Left ventricle myocardium superior (tissue), 1 donor: ENCODE measurements around the gene XCR1. TPM values are rescaled to one million over a fixed set of nuclear protein-coding genes. Genes with fewer than 3 reads are reported as not detected.

ENCODE experiments used
- ATAC-seq: fragments of 200-7000 bp; cut with Tn5 transposase; one replicate; pipeline ENCODE4 v1.9.1; 2020; ENCODE audit warnings: mild to moderate bottlenecking, moderate library complexity
- DNase-seq: peaks from one replicate; pipeline ENCODE4 v3.0.0-alpha.2; 2020
- intact Hi-C: fragments of 100-400 bp; cut with micrococcal nuclease; formaldehyde crosslinking; loops from one replicate; pipeline ENCODE4 v1.11.0; 2022
- total RNA-seq: library from RNA; stranded (reverse); fragmentation: NEBNext Ultra II Directional; extraction: Animal tissue kit (Norgen Biotek cat#: 25700); gene quantifications from one replicate; pipeline ENCODE4 v1.2.1, GENCODE V29; 2021
- donor health status: DM: no; HTN: yes; CAD: no; lungs with severe emphysema.

XCR1 gene
- total RNA-seq, 1 donor from 2014 or later, result not detected

DNA sequence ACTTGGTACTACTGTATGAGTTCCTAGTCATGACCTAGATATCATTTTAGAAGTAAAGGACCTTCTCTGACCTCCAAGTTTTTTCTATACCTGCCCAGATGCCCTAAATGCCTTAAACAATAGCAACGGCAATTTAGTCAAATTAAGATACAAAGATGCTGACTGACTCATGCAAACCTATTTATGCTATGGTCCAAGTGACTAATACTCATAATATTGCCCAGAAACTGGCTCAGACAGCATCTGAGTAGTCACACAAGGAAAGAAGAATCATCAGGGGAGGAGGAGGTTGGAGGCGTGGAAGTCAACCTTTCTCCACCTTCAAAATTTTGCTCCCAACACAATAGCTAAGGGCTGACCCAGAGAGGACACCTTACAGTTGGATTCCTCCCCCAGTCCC lies 38.5 kb downstream of the XCR1 start:
- DNase-seq (no peak), ATAC-seq (no peak)
- intact Hi-C loops, result no loop called here

DNA sequence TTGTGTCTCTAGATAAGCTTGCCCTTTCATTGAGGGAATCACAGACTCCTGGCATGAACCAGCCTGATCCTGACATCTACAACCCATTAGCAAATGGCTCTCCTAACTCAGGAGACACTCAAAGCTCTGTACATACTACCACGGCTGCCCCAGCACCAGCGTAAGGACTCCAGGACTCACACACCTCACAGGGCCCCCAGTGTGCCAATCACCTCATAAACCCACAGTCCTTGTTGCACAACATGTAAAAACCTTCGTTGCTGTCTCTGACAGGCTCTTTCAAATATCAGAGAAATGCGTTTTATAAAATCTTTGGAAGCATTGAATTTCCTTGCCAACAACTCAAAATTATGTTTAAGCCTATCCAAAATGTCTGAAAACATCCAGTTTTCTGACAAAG lies 38.9 kb downstream of the XCR1 start:
- ATAC-seq (no peak), DNase-seq (no peak)
- intact Hi-C loops, result no loop called here

DNA sequence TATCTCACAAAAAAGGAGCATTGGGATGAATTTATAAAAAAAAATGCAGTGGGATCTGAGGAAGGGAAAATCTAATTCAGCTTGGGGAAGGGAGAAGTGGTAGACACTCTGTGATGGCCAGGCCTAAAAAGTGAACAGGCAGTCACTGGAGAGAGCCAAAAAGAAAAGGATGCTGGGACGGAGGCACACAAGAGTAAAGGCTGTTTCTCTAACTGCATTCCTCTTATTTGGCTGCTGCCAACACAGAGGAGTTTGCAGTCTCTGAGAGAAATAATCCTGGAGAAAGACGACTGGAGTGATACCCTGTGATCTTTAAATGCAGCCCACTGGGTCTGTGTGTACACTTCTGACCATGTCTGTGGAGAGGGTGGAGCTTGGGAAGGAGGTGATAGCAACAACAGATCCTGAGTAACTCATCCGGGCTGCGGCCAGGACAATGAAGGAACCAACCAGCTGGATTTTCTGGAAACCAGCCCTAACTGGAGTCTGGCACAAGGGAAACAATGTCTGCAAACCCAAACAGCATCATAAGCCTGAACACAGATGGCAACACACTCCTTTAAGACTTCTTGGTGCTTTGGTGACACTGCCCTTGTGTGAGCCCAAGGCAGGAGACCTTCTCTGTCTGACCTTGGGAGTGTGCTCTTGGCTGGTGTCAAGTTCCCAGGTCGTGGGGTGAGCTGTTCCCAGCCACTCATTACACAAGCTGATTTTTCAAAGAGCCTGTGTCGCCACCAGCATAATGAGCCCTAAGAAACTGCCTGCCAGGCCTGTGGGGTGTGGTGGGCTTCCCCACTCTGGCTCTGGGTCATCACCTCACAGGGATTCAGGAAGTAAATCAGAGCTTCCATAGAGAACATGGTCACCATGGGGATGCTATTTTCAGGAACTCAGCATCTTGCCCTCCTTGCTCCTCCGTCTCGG lies 39.7 kb downstream of the XCR1 start:
- DNase-seq (peak; percentile 64), ATAC-seq (peak; percentile 18)
- intact Hi-C loops, result no loop called here

DNA sequence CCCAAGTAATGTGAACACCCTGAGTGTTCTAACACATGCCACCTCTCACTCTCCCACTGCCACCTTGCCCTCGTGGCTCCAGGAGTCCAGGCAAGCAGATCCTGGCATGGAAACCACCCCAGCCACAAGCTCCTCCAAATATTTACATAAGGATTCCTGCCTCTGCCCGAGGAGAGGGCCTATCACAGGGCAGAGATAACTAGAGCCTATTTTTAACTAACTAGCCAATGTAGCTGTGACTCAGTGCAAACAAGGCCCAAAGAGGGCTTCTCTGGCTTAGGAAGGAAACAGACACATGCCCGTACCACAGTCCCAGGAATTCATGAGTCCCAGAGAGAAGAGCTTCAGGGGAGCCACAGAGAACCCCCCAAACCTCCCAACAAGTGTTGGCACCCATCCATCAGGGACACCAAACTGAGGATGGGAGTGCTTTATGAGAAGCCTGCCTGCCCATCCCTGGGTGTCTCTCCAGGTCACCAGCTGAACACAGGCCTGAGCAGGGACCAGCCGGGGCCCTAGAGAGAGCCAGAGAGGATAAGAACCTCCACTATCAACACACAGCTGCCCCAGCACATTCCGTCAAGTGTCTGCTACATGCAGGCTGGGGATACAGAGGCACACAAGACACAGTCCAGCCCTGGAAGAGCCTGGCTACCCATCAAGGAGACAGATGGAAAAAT lies 40.8 kb downstream of the XCR1 start:
- peak; percentile 65 for DNase-seq
- ATAC-seq, result peak; percentile 78
- intact Hi-C loops, result no loop called here

DNA sequence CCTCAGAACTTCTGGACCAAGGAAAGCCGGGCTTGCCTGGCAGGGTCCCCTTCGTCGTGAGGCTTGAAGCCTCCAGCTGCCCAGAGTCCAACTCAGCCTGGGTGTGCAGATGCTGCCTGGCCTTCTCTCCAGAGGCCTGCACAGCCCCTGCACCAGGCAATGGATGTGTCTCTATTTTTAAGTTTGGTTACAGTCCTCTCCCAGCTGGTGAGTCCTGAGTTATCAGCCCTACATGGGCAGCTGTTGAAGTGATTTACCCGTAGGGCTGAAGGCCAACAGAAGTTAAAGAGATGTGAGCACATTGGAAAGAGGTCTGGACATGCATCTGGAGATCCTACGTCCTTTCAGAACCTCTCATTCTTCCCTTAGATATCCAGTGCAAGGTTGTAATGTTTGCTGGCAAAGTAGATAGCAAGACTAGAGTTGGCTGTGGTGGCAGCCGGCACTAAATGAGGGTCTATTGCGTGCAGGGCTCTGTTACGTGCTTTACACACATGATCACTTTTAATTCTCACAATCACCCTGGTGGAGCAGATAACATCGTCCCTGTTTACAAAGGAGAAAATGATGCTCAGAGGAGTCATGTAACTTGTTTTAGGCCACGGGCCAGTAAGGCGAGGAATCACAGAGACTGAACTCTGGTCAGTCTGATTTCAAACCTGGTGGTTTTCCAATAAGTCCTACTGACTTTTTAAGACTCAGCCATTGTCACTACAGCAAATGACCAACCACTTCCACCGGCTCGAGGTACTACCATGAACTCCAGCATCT lies 41.6 kb downstream of the XCR1 start:
- DNase-seq, result peak; percentile 52
- intact Hi-C loops, result no loop called here
- peak; percentile 67 for ATAC-seq

DNA sequence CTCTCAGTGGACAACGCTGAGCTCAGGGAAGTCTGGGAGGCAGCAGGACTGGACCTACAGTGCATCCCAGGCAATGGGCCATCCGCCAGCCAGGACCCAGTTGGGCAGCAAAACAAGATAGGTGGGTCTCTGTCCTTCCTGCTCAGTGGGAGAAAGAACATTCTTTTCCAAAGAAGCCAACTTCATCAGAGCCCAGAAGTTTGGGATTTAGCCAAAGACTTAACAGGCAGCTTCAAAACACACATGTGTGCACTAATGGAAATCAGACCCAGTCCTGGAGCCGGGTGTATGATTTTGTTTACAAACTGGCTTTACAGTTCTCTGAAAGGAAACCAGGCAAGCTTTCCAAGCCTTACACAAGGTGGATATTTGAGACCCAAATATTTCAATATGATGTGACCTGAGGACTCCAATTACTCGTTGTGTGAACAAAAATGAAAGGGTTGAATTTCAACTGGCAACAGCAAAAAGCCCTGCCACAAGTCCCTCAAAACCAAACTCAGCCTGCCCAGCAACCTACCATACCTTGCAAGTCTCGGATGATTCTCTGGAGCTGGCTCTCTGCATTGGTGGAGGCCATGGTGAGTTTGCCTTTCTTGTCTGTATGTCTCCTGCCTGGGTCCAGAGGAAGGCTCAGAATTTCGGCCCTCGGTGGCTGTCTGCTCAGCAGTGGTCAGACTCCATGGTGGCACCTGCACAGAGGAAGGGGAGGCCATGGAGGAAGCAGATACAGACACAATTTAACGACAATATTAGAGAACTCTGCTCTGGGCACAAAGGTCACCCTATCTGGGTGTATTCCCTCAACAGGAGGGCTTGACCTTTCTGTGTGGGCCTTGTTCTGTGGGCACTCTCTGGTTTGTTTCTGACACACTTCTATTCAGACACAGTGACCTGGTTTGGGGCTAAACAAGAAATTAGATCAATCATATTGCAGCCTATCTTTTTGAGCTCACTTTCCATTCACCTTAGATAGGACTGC lies 42.7 kb downstream of the XCR1 start:
- peak; percentile 6 for ATAC-seq
- peak; percentile 67 for DNase-seq
- intact Hi-C loops, result no loop called here

DNA sequence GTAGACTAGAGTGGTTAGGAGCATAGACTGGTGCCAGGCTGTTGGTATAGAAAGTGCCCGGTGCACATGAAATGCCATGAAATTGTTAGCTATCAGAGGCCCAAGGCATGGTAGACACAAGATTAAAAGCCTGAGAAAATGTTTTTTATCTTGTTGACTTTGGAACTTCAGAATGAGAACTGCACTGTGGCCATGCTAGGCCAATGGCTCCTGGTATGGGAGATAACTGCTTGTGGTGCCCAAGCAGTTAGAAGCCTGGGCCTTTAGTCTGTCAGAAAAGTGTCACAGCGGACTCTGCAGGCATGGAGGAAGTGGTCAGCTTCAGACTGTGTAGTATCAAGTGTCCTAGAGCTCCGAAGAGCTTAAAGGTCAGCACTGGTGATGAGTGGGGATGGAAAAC lies 43.5 kb downstream of the XCR1 start:
- DNase-seq (no peak), ATAC-seq (no peak)
- intact Hi-C loops, result no loop called here

DNA sequence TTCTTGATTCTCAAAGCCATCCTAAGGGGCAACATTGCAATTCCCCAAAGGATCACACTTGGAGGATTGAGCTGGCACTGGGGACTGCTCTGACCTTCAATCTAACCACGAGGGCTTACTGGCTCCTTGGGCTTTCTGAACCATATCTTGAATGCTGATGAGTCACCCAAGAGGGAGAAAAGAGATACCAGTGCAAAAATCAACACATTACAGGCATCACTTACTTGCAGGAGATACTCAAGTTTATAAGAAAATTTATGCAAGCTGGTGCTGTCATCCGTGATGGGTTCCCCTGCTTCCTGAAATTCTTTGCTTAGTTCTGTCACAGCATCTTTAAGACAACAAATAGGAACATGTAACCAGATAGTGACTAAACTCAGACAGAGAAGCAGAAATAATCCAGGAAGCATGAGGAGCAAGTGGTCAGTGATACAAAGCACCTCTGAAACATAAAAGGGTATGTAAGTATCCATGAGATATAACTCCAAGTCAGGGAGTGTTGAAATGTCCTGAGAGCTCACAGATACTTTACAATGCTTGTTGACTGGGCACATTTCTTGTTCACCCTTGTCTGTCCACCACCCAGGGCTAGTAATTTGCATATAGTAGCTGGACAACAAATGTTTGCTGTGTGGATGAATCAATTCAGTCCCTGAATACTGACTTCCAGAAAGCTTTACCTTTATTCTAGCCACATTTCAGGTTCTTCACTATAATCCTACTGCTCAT lies 45.8 kb downstream of the XCR1 start:
- no peak for ATAC-seq
- intact Hi-C loops, result no loop called here

DNA sequence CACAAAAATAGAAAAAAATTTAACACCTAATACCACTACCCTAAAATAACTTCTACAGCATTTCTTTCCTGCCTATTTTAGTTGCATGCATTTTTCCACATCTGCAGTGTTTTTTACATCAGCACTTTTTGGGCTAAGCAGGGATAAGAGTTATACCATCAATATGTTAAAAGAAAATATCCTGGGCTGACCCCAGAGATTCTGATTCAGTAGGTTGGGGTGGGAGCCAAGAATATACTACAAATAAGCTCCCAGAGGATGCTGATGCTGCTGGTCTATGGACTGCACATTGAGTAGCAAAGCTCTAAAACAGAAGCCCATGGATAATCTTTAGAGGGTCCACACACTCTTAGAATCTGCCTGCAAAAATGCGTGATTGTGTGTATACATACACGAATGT lies 46.5 kb downstream of the XCR1 start:
- intact Hi-C loops, result no loop called here
- DNase-seq (no peak), ATAC-seq (no peak)

More for the DNA sequence above, 45.8 kb downstream of the XCR1 start:
- DNase-seq, result no peak

DNA sequence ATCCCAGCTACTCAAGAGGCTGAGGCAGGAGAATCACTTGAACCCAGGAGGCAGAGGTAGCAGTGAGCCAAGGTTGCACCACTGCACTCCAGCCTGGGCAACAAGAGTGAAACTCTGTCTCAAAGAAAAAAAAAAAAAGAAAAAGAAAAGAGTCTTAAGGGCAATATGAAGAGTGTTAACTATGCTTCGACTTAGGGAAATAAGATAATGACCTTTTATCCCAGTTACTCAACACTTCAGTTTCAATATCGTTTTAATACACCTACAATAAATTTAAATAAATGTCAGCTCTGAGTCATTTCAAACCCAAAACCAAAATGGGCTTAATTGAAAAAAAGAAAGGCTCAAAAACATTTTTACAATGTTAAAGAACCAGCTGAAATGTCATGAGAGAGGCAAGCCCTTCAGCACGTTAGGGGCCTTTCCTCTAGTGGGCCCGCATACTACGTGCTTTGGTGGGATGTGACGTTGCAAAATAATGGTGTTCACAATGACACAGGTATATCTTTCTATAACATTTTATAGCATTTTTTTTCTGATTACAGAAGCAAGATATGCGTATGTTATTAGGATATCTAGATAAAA lies 47.0 kb downstream of the XCR1 start:
- intact Hi-C loops, result no loop called here
- DNase-seq, result no peak
- no peak for ATAC-seq

DNA sequence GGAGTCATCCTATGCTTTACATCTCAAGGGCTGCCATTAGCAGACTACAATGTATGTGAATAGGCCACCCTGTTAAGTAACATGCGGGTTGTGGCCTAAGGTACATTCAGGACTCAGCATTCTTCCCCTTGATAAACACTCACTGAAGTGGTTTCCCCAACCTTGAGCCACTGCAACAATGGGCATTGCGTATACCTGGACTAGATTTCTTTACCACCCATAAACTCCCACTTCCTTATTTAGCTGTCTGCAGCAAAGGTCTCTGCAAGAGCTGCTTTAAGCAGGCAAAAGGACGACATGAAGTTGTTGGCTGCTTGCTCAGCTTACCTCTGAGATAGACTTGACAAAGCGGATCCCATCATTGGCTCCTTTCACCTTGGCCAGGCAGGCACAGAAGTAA lies 47.9 kb downstream of the XCR1 start:
- DNase-seq (no peak), ATAC-seq (no peak)
- intact Hi-C loops, result no loop called here

DNA sequence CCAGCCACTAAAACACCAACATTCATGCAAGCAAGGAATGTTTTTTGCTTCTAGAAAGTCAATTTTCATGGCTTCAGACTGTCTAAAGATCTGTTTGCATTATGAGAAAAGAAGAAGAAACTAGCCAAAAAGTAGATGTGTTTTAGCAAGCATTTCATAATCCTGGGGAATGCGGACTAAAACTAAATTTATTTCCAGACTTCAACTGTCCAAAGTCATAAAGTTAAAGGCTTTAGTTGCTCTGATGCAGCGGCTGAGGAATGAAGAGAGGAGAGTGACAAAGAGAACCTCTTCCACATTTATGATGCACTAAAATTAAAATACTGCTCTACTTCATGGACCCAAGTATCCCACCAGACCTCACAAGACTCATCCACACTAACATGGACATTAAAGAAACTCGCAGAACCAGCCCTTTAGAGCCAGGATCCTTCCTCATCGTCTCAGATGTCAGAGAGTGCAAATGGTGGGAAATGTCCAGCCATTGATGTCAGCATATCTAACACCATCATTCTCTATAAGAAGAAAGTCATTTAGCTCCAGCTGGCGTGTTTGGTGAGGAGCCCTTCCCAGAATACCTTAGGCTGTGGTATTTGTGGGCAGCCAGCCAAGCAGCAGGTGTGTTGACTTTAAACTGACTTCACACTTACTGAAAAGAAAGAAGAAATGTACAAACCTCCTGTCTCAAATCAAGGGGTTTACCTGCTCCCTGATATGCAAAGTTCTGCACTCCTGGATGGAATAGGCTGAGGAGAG lies 49.1 kb downstream of the XCR1 start:
- ATAC-seq, result no peak
- intact Hi-C loops, result no loop called here
- no peak for DNase-seq

DNA sequence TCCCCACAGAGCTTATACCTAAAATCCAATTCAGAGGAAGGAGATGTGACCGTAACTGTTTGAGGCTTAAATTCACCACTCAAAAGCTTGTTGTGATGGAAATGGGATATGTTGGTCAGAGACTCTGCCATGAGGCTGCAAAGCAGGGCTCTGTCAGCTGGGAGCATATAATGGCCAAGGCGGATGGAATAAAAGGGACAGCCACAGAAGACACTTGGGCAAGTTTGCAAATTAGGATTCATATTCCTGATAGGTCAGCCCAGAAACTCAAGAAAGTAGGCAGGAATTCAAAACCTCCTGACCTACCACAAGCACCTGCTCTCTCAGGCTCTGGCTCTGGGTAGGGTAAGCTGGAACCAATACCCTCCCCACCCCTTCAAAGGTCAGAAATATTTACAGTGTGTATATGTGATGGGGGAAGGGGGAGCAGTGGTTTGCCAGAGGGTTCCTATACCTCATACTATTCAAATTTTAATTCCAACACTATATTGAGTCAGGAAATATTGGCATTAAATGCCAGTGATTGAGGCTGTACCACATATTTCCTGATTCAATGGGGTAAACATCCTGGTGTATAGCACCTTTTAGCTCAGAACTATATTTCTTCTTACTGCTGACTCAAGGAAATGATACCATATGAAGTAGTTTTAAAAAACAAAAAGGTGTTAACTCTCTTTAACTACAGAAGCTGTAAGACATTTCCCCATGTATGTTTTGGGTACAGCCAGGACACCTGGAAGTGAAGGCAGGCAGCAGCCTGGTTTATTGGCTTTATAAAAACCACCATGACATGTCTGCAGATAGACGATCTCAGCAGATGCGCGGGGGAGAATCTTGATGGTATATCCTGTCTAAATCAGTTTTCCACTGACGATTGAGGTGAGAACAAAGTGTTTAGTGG lies 50.8 kb downstream of the XCR1 start:
- ATAC-seq, result no peak
- no peak for DNase-seq
- intact Hi-C loops, result no loop called here

DNA sequence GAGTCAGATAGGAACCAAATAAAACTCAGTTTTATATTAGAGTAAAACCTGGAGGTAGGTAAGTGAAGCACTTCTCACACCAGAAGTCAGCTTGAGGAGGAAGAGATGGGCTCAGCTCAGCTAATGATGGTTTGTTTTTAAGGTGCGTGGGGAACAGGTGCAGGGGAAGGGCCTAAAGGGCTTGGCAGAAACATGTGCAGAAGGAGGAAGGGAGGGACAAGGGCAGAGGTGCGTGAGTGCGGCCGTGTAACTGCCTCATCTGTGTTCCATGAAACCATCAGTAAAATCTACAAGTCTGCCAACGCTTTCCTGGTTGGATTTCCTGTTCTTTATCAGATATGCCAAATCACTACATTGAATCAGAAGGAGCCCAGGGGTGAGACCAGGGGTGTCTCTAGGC lies 51.6 kb downstream of the XCR1 start:
- DNase-seq, result no peak
- intact Hi-C loops, result no loop called here
- ATAC-seq, result no peak

DNA sequence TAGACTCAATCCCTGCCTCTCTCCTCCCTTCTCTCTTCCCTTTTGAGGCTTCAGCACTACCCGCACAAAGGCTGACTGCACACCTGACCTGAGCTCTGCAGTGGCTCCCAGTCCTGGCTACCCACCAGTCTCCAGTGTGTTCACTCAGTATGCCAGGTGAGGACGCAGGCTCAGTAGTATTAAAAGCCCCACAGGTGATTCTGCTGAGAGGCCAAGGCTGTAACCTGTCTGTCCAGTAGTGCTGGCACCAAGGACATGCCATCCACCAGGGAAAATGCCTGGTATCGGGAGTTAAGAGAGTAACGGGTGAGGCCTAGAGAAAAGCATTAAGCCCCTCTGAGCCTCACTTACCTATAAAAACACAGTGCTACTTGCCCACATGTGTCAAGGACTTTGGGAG lies 52.6 kb downstream of the XCR1 start:
- ATAC-seq (no peak), DNase-seq (no peak)
- intact Hi-C loops, result no loop called here
